GM19372 (cell line): ENCODE results near the gene MXD4.
"Not testable (repeated sequence)": the region's sequence is repeated elsewhere in the genome, so short reads cannot be mapped to it uniquely, and the experiment has no call there.

Experiments
- ATAC-seq: cut with Tn5 transposase; IDR thresholded peaks from one replicate; pipeline ENCODE4 v1.9.1; 2021; ENCODE audit warnings: mild to moderate bottlenecking, low read depth, moderate library complexity; ENCODE audit not compliant: unreplicated experiment

MXD4 gene

DNA sequence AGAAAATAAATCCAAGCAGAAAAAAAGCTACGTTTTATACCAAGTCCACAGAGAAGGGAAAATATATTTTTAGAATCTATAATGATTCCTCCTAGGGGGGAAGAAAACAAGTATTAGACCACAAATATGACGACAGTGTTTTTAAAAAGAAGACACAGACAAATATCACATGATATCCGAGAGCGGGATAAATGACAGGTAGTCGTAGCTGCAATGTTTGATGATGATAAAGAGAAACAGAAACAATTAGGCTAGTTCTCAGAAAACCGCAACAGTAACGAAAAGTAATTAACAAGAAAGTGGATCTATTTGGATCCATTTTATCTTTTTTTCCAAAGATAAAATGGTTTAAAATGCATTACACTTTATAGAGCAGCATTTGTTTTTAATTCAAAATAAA is 20.9 kb downstream of the MXD4 start:
- ATAC-seq = no peak

DNA sequence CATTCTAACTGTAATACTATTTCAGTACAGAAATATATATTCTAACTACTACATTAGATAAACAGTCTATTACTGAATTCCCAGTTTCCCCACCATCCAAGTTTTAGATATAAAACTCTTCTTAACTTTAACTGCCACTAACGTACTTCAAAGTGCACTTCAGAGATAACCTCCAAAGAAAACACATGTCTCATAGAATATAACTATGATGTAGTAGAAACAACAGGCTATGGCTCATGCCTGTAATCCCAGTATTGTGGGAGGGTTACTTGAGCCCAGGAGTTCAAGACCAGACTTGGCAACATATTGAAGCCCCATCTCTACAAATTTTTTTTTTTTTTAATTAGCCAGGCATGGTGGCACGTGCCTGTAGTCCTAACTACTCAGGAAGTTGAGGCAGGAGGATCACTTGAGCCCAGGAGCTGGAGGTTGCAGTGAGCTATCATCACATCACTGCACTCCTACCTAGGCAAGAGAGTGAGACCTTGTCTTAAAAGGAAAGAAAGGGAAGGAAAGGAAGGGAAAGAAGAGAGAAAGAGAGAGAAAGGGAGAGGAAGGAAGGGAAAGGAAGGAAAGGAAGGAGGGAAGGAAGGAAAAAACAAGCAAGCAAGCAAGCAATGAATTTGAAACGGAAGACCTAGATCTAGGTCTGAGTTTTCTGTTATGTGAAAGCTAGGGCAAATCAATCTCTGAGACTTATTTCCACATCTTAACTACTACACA is 24.8 kb downstream of the MXD4 start:
- ATAC-seq = no peak

DNA sequence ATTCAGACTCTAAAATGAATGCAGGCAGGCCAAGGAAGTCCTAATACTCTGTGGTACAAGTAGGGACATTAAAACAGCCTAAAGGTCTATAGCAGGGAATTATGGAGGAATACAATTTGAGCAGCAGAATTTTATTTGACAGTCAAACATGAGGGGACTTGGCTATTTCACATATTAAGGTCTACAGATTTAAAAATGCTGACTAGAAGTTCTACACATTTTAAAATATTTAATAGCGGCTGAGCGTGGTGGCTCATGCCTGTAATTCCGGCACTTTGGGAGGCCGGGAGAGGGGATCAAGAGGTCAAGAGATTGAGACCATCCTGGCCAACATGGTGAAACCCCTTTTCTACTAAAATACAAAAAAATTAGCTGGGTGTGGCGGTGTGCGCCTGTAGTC is 30.8 kb downstream of the MXD4 start:
- ATAC-seq = no peak

DNA sequence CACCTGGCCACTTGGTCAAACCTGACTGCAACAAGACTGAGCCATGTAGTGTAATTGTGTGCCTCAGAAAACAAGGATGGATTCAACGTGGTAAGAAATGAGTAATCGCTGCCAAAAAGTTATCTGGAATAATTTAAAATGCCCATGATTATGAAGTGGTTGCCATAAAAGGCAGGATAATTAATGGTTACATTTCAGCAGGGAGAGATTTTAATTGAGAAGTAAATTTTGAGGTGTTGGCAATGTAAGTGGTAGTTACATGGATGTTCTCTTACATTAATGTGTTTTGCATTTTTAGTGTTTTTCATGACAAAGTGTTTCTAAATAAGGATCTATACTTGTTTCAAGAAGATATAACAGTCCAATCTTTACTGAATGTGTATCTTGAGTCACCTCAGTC is 35.6 kb downstream of the MXD4 start:
- no peak for ATAC-seq

DNA sequence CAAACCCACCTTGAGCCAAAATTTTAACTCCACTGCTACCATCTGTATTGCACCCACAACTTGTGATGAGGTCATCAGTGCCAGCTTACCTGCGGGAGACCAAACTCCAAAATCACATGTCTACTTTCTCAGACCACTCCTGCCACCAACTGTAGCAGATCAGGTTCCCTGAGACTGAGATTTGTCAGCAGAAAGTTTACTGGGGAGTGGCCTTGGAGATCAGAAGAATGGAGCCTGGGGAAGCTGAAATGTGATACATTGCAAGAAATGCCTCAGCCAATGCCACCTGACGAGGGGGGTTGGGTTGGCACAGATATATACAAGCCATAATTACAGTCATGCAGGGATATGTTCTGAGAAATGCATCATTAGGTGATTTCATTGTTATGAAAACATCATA is 39.1 kb downstream of the MXD4 start:
- ATAC-seq = no peak

DNA sequence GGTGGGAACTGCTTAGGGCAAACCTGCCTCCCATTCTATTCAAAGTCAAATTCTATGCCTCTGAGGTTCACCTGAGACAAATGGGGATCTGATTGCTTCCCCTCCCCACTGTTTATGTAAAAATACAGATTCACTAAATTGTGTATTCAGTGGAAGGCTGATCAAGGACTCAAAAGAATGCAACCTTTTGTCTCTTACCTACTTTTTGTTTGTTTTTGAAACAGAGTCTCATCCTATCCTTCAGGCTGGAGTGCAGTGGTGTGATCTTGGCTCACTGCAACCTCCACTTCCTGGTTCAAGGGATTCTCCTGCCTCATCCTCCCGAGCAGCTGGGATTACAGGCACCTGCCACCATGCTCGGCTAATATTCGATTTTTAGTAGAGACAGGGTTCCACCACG is 40.5 kb downstream of the MXD4 start:
- ATAC-seq = not testable (repeated sequence)

DNA sequence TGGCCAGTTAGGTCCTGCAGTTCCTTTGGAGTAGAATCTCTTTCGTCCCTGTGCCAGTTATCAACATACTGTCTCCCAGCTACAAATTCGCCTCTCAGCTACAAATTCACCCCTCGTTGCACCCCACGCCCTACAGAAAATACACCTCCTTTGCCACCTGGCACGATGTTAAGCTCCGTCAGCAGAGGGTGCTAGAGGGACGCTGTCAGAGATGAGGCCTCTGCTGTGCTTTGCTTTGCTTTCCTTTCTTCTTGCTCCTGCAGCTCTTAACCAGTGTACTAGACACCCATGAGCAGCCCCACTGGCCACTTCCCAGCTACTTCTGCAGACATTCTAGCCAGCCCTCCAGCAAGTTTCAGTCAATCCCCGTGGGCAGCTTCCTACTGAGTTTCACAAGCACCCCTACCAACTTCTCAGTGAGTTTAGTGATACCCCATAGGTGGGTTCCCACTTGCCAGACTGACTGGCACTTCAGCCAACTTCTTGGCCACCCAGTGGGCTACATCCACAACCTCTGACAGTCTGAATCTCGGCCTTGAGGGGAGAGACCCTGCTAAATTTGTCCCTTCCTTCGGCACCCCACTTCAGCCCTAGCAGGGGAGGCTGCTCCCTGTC is 41.8 kb downstream of the MXD4 start:
- ATAC-seq = no peak

DNA sequence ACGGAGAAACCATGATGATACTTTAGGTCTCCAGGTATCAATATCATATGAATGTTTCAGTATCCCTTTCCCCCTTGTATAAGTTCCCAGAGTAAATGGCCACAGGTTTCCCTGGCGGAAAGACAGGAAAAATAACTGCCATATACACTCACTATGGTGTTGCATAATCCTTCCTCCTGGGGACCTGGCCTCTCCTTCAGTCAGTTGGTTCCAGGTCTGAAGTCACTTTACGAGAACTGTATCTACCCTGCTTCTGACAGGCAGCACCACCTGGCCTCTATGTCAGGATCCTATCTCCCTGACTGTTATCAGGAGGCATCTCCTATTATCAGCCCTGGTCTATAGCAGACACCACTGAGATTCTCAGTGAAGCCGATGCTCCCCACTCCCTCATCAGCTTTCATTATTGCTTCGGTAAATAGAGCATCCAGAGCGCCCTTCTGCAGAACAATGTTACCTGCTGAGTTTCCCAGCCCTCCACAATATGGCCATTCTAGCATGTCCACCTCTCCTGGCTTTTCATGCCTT is 42.6 kb downstream of the MXD4 start:
- no peak for ATAC-seq

DNA sequence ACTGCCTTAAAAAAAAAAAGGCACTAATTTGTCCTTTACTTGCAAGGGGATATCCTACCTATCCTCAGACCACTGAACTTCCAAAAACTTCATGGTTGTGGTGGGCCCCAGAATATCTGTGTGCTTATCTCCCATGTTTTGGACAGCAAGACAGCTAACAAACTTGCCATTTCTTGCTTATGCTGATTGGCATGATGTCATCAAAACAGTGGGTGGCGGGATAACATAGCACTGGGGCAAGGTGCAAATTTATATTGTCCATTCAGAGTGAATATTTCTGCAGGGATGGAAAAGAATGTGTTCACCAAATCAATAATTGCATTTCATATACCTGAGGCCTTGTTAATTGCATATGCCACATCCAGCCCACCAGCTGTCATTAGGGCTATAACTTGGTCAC is 43.5 kb downstream of the MXD4 start:
- ATAC-seq = no peak

DNA sequence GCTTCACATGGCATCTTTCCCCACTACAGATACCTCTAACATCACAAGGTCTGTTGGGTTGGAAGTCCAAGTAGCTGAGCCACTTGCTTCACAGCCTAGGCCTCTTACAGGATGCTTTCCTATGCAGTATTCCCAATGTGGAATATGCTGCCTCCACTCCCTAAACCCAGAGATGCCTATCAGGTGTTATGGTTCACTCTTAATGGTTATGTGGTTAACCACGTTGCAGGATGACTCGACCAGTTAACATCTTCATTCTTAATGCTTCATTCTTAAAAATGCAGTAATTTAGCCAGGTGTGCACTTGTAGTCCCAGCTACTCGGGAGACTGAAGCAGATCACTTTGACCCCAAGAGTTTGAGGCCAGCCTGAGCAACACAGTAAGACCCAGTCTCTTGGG is 44.2 kb downstream of the MXD4 start:
- ATAC-seq = no peak

DNA sequence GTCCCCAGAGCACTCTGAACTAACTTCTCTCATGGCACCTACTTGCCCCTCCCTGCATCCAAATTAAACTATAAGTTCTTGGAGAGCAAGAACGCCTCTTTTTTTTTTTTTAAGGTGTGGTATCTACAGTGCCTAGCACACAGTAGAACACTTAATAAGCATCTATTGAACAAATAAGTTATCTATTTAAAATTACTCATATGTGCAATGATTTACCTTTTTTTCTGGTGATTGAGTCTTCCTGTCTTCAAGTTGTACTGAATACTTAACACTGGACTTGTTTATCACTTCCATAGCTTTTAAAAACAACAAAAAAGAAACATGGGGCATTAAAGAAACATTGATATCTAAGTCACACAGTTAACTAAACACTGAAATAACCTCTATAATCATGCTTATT is 49.1 kb downstream of the MXD4 start:
- ATAC-seq = no peak

DNA sequence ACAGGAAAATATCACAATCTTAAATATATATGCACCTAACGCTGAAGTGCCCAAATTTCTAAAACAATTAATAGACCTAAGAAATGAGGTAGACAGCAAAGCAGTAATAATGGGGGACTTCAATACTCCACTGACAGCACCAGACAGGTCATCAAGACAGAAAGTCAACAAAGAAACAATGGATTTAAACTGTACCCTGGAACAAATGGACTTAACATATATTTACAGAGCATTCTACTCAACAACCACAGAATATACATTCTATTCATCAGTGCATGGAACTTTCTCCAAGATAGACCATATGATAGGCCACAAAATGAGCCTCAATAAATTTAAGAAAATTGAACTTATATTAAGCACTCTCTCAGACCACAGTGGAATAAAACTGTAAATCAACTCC is 59.1 kb downstream of the MXD4 start:
- ATAC-seq = not testable (repeated sequence)
